GM19238 (cell line): ENCODE data around the gene NOC2L.

Experiments used
- DNase-seq: peaks from one replicate; pipeline ENCODE4 v3.0.0; 2011; ENCODE audit warnings: low spot score; ENCODE audit not compliant: insufficient read length

Gene NOC2L

DNA sequence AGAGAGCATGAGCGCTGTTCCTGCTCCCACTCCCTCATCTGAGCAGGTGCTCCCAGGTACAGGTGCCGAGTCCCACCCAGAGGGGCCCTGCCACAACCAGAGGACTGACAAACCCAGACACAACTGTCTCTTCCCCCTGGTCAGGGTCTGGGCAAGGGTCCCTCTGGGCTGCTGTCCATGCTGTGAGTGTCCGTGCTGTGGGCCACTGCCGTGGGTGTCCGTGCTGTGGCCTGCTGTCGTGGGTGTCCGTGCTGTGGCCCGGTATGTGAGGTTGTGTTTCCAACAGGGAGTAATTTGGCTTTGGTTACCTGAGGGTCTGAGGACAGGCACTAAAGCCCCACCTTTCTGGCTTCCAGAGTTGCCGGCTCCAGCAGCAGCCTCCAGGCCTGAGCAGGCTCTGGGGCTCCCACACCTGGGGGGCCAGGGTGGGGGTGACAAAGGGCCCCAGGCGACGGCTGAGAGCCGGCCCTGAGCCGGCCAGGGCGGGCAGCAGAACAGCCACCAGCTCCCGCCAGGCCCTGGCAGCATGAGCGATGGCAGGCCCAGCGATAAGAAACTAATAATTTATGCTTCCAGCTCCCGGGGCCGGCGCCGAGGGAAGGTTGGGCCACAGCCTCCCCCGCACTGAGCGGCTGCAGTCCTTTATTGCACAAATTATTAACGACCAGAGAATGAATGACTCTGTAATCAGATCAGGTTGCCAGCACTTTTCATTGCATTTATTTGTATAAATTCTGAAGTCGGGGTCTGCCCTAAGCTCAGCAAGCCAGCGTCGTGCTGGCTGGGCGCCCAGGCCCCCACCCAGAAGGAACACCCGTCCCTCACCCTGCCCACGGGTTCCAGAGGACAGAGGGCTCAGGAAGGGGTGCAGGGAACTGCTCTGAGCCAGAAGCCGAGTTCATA lies 42.6 kb downstream of the NOC2L start:
- DNase-seq: no peak

- no peak for DNase-seq
Observed at GRCh38 chr1:915295-916172, 43.5 kb downstream of the NOC2L start.

DNA sequence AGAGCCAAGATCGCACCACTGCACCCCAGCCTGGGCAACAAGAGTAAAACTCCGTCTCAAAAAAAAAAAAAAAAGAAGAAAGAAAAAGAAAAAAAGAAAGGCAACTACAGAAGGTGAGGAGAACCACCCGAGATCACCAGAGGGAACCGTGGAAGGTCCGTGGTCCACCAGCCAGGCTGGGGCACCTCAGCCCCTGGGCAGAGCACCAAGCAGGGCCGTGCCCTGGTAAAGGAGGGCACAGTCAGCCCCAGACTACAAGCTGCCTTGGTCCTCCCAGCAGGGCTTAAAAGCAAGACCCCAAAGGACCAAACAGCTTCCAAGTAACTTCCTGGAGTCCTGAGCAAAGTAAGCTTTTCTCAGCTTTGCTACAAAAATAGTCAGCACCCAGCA lies 44.2 kb downstream of the NOC2L start:
- no peak for DNase-seq

DNA sequence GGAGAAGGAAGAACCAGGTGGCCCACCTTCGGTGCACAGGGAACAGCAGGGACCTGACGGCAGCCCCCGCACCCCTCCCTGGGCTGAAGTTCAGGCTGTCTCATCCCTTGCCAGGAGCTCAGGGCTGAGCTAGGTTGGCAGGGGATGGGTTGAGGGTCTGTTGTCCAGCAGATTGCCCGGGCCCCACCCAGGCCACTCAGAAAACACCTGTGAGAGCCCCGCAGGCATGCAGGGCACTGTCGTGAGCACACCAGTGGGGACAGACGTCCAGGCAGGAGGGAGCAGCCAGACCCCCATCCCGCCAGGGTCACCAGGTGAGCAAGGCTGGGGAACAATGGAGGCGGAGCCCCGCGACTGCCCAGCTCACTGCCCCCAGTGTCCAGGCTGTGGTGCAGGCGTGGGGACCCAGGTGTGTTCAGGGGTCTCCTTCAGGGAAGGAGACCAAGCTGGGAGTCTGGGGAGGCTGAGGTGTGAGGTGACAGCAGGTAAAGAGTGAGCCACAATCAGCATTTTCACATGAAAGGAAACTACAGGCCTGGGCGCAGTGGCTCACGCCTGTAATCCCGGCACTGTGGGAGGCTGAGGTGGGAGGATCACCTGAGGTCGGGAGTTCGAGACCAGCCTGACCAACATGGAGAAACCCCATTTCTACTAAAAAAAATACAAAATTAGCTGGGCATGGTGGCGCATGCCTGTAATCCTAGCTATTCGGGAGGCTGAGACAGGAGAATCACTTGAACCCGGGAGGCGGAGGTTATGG lies 44.7 kb downstream of the NOC2L start:
- no peak for DNase-seq

DNA sequence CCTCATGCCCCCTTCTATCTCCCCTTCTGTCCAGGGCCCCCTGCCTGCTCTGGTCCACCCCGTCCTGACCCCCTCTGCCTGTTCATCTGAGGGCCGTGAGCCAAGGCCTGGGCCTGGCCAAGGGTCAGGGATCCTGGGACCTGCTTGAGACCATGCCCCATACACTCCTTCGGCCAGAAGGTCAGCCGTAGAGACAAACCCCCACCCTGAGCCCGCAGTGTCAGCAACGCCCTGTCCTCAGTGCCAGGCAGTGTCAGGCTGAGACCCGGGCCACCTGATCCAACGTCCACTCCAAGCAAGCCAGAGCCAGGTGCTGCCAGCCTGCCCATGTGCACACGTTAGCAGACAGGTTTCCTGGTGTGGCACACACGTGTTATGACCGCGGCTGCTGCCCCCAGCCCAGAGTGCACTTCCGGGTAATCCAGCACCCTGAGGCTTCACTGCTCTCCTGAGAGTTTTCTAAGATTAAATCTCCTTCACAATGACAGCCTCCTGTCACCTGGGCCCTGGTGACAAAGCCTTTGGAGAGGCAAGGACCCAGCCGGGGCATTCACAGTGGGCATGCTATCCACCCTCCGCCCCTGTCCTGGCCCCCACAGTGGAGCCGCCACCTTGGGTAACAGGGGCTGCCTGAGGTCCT lies 45.4 kb downstream of the NOC2L start:
- no peak for DNase-seq

- DNase-seq: no peak
Observed at GRCh38 chr1:912740-913301, 46.2 kb downstream of the NOC2L start.

GRCh38 chr1:911875-912739 lies 46.9 kb downstream of the NOC2L start:
- no peak for DNase-seq

DNA sequence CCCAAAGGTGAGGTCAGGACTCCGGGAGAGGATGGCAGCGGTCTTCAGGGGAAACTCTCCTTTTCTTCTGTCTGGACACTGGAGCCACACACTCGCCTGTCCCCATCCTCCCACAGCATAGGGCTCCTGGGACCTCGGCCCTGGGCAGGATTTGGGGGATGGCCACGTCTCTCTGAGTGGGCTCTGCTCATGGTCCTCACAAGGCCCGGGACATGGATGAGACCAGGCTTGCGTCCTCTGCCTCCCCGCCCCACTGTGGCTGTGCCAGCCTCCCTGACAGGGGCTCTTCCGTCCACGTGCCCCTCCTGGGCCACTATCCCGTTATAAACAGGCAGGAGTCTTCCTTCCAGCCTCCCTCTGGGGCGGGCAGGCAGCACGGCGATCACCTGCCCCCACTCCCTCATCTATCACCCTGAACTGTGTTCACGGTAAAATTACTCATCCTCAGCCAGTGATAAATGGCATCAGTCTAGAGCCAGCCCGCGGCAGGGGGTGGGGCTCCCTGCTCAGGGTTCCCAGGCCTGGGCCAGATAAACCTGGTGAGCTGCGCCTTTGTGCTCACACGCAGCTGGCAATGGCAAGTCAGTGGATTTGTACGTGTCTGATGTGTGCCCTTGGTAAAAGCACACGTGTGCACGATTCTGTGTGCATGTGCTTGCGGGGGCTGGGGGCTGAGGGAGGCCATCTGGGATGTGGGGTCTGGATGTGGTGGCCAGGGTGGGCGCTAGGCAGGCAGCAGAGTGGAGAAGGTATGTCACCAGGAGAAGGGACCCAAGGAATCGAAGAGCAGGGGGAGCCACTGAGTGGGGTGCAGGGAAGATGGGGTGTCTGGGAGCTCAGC lies 48.0 kb downstream of the NOC2L start:
- DNase-seq: peak; percentile 1

- peak; percentile 8 for DNase-seq
Observed at GRCh38 chr1:910311-910880, 48.7 kb downstream of the NOC2L start.

DNA sequence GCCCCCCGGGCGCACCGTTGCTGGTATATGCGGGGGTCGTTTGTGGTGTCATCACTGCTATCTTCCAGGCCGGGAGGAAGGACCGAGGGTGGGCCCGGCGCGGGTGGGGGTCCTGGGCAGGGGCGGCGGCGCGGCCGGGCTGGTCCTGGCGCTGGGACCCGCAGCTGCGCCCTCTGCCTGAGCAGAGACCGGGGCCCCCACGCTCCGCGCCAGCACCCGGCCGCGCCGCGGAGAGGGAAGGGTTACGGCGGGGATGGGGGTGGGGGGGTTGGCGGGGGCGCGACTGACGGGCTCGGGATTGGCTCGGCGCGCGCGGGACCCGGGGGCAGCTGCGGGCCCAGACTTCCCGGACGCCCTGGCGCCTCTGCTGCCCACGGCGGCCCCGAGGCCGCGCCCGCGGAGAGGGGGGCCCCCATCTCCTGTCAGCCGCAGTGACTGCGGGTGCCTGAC lies 49.2 kb downstream of the NOC2L start:
- DNase-seq: peak; percentile 5

DNA sequence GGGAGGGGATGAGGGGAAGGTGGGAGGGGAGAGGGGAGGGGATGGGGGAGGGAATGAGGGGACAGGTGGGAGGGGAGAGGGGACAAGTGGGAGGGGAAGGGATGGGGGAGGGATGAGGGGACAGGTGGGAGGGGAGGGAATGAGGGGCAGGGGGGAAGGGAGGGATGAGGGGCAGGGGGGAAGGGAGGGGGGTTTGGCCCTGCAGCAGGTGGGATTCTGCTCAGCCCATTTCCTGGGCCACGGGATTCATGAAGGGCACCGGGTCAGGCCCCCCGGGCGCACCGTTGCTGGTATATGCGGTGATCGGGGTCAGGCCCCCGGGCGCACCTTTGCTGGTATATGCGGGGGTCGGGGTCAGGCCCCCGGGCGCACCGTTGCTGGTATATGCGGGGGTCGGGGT lies 50.4 kb downstream of the NOC2L start:
- peak; percentile 1 for DNase-seq

GRCh38 chr1:907611-908451 lies 51.2 kb downstream of the NOC2L start:
- peak; percentile 6 for DNase-seq

DNA sequence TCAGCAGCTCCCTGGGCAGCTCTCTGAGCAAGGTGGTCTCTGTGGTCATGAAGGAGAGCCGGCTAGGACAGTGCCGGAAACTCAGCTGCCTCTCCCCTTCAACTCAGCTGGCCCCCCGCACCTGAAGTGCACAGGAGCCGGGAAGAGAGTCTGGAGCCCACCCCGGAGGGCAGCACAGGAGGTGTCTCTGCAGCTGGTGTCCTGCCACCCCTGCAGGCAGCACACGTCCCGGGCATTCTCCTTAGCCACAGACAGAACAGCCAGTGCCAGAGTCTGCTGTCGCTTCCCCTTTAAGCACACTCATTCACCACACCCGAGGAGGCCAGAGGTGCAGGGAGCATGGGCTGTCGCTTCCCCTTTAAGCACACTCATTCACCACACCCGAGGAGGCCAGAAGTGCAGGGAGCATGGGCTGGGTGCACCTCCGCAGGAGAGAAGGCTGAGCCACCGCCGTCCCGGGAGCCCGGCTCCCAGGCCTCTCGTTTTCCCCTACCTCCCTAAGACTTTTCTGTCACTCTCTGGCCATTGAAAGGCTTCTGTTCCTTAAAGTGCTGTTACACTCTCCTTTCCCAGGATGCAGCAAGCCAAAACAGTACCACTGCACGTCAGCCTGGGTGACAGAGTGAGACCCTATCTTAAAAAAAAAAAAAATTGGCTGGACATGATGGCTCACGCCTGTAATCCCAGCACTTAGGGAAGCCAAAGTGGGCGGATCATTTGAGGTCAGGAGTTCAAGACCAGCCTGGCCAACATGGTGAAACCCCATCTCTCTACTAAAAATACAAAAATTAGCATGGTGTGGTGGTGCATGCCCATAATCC lies 52.2 kb downstream of the NOC2L start:
- peak; percentile 12 for DNase-seq

DNA sequence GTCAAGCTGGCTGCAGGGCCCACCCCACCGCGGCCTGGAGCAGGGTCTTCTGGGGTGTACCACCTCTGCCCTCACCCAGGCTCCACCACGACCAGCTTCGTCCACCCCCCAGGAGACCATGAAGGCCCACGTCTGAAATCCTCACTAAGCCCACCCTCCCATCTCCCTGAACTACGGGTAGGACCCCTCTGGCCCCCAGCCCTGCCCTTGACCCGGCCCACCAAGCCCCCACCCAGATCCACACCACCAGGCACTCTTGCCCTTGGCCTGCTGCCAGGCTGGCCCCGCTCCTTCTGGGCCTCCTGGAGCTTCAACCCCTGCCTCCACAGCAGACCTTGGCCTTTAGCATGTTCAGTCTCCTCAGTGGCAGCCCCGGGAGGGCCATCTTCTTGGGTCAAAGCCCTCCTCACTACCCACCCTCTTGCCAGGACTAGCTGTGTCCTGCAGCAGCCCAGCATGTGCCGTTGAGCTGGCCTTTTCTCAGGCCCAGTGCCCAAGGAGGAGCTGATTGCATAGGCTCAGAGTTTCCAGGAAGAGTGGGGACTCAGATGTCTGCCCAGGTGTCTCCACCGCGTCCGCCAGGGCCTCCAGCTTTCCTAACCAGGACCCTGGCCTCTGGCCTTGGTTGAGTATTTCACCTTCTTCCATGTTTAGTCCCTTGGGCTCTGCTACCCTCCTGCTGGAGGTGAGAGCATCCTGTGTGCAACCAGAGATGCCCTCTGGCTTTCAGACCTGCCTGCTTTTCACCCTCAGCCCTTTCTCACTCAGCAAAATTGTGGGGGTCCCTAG lies 53.1 kb downstream of the NOC2L start:
- peak; percentile 13 for DNase-seq

- peak; percentile 68 for DNase-seq
Observed at GRCh38 chr1:905071-905749, 53.8 kb downstream of the NOC2L start.
